Measurements from ENCODE around the gene IGF2BP3.

DNA sequence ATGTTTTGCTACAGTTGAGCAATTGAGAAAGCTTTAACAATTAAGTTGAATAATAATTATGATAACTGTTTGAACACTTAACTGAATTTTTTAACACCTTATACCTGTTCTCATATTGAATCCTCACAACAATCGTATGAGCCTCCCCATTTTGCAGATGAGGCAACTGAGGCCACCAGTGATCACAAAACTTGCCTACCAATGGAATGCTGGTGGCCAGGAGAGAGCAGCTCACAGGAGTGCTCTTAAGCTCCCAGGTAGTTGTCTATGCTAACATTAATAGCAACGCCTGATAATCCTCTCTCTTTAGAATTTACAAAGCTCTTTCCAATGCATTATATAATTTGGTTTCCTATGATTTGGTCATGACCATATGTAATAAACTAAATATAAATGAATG is 202.1 kb downstream of the IGF2BP3 start:
- TF ChIP-seq CTCF (optimal IDR thresholded peaks at IDR 0.05 in 1 of 3, IDR thresholded peaks at IDR 0.05 in 1 of 3, conservative IDR thresholded peaks at IDR 0.05 in 1 of 3; ENCODE audit: extremely low read depth in 1 of 3, insufficient read depth in 2 of 3, low read length in 3 of 3) (no peak), EZH2 (IDR thresholded peaks at IDR 0.05; ENCODE audit: low read length) (no peak)

Measured in keratinocyte (primary cell).